ENCODE data around the gene FOXP2.
"Not testable (repeated sequence)": the region's sequence is repeated elsewhere in the genome, so short reads cannot be mapped to it uniquely, and the experiment has no call there.

FOXP2 gene

GRCh38 chr7:114502454-114503254 lies 88.0 kb downstream of the FOXP2 start:
- H3K79me2 ChIP-seq (ENCODE audit: low read length) = no peaks in the 10 kb centered on the region
- H3K9me3 ChIP-seq (ENCODE audit: insufficient read depth, low read length) = no peaks in the 10 kb centered on the region
- TF ChIP-seq CTCF (IDR thresholded peaks at IDR 0.05; ENCODE audit: low read depth, low read length) (no peak), EZH2phosphoT487 (IDR thresholded peaks at IDR 0.05; ENCODE audit: low read depth) (no peak)
- H3K4me1 ChIP-seq (ENCODE audit: low read length) = no peaks in the 10 kb centered on the region
- H3K4me3 ChIP-seq (ENCODE audit: low read length) = no peak overlapping the region
- no peaks in the 10 kb centered on the region for H3K27me3 ChIP-seq (ENCODE audit: low read depth, low read length)
- H3K4me2 ChIP-seq (ENCODE audit: low read length) = no peak overlapping the region
- no peaks in the 10 kb centered on the region for H3K36me3 ChIP-seq (replicated peaks; ENCODE audit: low read depth, low read length)
- H2AFZ ChIP-seq (ENCODE audit: low read depth, low read length) = no peak overlapping the region
- H3K27ac ChIP-seq (ENCODE audit: low read length) = no peak overlapping the region
- no peak overlapping the region for H3K9ac ChIP-seq (ENCODE audit: low read length)
- no peaks in the 10 kb centered on the region for H4K20me1 ChIP-seq (ENCODE audit: insufficient read depth, low read length)

- H3K27me3 ChIP-seq (ENCODE audit: low read depth, low read length) = no peaks in the 10 kb centered on the region
- H3K9me3 ChIP-seq (ENCODE audit: insufficient read depth, low read length) = no peaks in the 10 kb centered on the region
- no peaks in the 10 kb centered on the region for H3K79me2 ChIP-seq (ENCODE audit: low read length)
- no peak overlapping the region for H3K27ac ChIP-seq (ENCODE audit: low read length)
- H4K20me1 ChIP-seq (ENCODE audit: insufficient read depth, low read length) = no peaks in the 10 kb centered on the region
- H3K36me3 ChIP-seq (replicated peaks; ENCODE audit: low read depth, low read length) = no peaks in the 10 kb centered on the region
- H3K9ac ChIP-seq (ENCODE audit: low read length) = no peak overlapping the region
- no peak overlapping the region for H2AFZ ChIP-seq (ENCODE audit: low read depth, low read length)
- H3K4me1 ChIP-seq (ENCODE audit: low read length) = no peaks in the 10 kb centered on the region
- TF ChIP-seq EZH2phosphoT487 (IDR thresholded peaks at IDR 0.05; ENCODE audit: low read depth) (no peak), CTCF (IDR thresholded peaks at IDR 0.05; ENCODE audit: low read depth, low read length) (no peak)
- H3K4me3 ChIP-seq (ENCODE audit: low read length) = no peak overlapping the region
- no peak overlapping the region for H3K4me2 ChIP-seq (ENCODE audit: low read length)
Observed at GRCh38 chr7:114504586-114504985, 90.0 kb downstream of the FOXP2 start.

- no peaks in the 10 kb centered on the region for H3K9me3 ChIP-seq (ENCODE audit: insufficient read depth, low read length)
- TF ChIP-seq EZH2phosphoT487 (IDR thresholded peaks at IDR 0.05; ENCODE audit: low read depth) = no peak
- TF ChIP-seq CTCF (IDR thresholded peaks at IDR 0.05; ENCODE audit: low read depth, low read length) = no peak
- no peak overlapping the region for H3K27ac ChIP-seq (ENCODE audit: low read length)
- no peaks in the 10 kb centered on the region for H3K27me3 ChIP-seq (ENCODE audit: low read depth, low read length)
- H3K4me1 ChIP-seq (ENCODE audit: low read length) = no peaks in the 10 kb centered on the region
- no peaks in the 10 kb centered on the region for H3K36me3 ChIP-seq (replicated peaks; ENCODE audit: low read depth, low read length)
- H3K4me2 ChIP-seq (ENCODE audit: low read length) = no peak overlapping the region
- no peak overlapping the region for H3K9ac ChIP-seq (ENCODE audit: low read length)
- H3K4me3 ChIP-seq (ENCODE audit: low read length) = no peak overlapping the region
- H4K20me1 ChIP-seq (ENCODE audit: insufficient read depth, low read length) = no peaks in the 10 kb centered on the region
- no peaks in the 10 kb centered on the region for H3K79me2 ChIP-seq (ENCODE audit: low read length)
- no peak overlapping the region for H2AFZ ChIP-seq (ENCODE audit: low read depth, low read length)
Observed at GRCh38 chr7:114507381-114507780, 92.8 kb downstream of the FOXP2 start.

GRCh38 chr7:114508086-114508485 lies 93.5 kb downstream of the FOXP2 start:
- no peak overlapping the region for H2AFZ ChIP-seq (ENCODE audit: low read depth, low read length)
- no peaks in the 10 kb centered on the region for H3K4me1 ChIP-seq (ENCODE audit: low read length)

GRCh38 chr7:114510824-114511223 lies 96.2 kb downstream of the FOXP2 start:
- not testable (repeated sequence) for H3K27me3 ChIP-seq (ENCODE audit: low read depth, low read length); H2AFZ ChIP-seq (ENCODE audit: low read depth, low read length); H3K27ac ChIP-seq (ENCODE audit: low read length); H3K9me3 ChIP-seq (ENCODE audit: insufficient read depth, low read length); H3K4me1 ChIP-seq (ENCODE audit: low read length); H3K4me3 ChIP-seq (ENCODE audit: low read length); H3K4me2 ChIP-seq (ENCODE audit: low read length); H3K79me2 ChIP-seq (ENCODE audit: low read length); H3K9ac ChIP-seq (ENCODE audit: low read length); H4K20me1 ChIP-seq (ENCODE audit: insufficient read depth, low read length); H3K36me3 ChIP-seq (replicated peaks; ENCODE audit: low read depth, low read length)

More at GRCh38 chr7:114508086-114508485, 93.5 kb downstream of the FOXP2 start:
- H3K36me3 ChIP-seq (replicated peaks; ENCODE audit: low read depth, low read length) = no peaks in the 10 kb centered on the region
- H3K4me2 ChIP-seq (ENCODE audit: low read length) = no peak overlapping the region
- H3K79me2 ChIP-seq (ENCODE audit: low read length) = no peaks in the 10 kb centered on the region
- H3K9ac ChIP-seq (ENCODE audit: low read length) = no peak overlapping the region
- H3K9me3 ChIP-seq (ENCODE audit: insufficient read depth, low read length) = no peaks in the 10 kb centered on the region
- no peak overlapping the region for H3K4me3 ChIP-seq (ENCODE audit: low read length)
- no peaks in the 10 kb centered on the region for H4K20me1 ChIP-seq (ENCODE audit: insufficient read depth, low read length)
- TF ChIP-seq CTCF (IDR thresholded peaks at IDR 0.05; ENCODE audit: low read depth, low read length) (no peak), EZH2phosphoT487 (IDR thresholded peaks at IDR 0.05; ENCODE audit: low read depth) (no peak)
- H3K27me3 ChIP-seq (ENCODE audit: low read depth, low read length) = no peaks in the 10 kb centered on the region
- no peak overlapping the region for H3K27ac ChIP-seq (ENCODE audit: low read length)
